HG03108 (cell line): ENCODE results near the gene SLC19A1.
A peak's percentile ranks its signal among the peaks of the same experiment; 100 is the strongest.

Experiments
- ATAC-seq: cut with Tn5 transposase; IDR thresholded peaks from one replicate; pipeline ENCODE4 v1.9.1; 2021; ENCODE audit warnings: moderate library complexity; ENCODE audit not compliant: unreplicated experiment

SLC19A1 gene

DNA sequence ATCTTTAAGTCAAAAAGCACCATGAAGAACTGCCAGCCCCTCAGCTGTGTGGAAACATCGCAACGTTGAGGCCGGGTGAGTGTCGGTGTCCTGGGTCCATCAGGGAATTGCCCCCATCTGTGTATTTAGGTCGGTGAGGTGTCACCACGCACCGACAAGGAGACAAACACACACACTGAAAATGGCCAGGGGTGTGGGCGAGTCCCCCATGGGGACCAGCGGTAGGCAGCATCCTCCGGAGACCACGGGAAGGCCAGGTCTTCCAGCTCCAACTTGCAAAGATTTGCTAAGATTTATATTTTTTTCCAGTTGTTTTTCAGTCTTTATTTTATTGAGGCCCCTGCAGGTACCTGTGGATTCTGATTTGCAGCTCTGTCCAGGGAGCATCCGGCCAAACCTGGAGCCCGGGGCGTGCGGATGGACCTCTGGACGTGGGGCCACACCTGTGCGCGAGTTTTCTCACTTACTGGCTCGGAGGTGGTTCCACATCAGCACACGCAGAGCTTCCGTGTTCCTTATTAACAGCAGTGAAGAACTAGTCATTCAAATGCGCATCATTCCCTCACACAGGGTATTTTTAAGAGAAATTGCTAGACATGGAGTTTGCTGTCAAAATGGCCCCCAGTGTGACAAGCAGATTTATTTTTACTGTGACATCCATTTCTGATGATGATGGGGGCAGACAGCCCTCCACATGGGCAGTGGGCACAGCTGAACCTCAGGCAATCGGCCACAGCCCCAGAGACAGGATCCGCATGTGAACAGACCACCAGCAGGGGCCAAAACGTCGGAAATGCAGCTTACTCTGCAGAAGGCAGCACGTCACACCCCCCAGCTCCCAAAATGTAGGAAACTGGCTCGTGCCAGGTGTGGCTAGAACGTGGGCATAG, 17.2 kb upstream of the SLC19A1 start:
- ATAC-seq = no peak

DNA sequence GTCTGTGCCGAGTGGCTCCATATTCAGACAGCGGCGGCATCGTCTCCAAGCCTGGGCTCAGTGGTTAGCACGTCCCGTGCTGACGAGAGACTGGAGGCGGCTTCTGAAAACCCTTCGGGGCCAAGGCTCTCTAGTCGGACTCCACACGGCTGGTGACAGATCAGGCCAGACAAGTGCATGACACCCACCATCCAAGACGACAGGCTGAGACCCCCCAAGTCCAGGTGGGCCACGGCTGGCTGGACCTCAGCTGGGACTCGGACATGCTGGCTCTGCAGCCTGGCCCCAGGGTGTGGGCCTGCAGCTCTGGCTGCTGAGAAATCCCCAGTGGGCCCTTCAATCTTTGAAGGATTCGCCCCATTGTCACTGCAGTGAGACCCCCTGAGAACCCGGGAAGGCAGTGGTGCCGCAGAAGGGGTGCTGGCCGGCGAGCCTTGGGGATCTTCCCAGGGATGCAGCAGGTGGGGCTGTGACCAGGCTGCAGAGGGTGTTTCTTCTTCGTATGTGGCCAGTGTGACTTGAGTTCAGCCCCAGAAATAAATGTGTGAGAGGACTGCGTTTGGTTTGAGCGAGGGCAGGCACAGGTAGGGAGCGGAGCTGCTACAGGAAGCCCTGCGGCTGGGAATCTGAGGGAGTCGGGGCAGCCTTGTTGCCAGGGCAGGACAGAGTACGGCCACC, 15.9 kb upstream of the SLC19A1 start:
- ATAC-seq = no peak

DNA sequence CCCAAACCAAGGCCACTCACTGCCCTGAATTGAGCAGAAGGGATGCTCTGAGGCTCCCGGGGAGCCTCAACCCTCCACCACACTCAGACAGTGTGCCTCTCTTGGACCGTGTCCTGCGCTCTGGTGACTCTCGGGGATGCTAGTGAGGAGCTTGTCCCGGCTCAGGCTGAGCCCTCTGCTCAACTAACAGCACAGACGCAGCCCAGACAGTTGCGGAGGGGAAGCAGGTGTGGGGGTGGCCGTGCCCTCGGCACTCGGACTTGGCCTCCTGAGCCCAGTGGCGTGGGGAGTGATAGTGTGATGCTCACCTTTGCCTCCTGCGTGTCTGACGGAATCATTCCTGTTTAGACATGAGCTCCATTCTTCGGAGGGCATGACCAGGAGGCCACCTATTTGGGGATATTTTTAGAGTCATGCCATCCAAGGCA, 15.4 kb upstream of the SLC19A1 start:
- ATAC-seq = no peak

DNA sequence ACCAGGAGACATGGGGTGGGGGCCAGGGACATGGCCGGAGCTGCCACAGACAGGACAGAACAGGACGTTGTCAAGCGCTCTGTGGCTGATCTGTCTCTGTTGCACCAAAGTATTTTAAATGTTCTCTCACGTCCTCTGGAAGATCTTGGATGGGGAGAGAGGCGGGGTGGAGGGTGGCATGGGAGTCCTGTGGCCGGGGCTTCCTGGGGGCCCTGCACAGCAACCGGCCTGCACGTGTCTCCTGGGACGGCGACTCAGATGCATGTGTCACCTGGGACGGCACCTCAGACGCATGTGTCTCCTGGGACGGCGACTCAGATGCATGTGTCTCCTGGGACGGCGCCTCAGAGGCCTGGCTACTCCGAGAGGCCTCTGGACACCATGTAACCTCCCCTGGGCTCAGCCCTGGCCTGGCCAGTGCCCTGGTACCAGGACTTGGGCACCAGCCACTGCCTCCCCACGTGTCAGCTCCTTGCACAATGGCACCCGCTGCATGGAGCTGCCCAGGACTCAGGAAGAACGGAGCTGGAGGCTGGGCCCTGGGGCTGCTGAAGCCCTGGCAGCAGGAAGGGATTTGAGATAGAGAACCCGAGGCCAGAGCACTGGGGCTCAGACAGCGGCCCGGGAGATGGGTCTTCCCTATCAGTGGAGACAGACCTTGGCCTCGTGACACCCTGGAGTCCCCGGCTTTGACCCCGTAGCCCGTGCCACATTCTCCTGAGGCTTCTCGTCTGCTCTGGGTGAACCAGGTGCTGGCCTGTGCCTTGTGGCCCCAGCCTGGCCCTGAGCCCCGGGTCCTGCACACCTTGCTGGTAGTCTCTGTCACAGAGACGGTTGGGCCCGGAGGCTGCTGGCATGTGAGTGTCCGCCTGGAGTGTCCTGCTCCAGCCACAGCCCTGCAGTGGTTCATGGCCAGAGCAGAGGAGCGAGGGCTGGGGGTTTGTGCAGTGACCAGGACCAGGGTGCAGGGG, 14.7 kb upstream of the SLC19A1 start:
- no peak for ATAC-seq

DNA sequence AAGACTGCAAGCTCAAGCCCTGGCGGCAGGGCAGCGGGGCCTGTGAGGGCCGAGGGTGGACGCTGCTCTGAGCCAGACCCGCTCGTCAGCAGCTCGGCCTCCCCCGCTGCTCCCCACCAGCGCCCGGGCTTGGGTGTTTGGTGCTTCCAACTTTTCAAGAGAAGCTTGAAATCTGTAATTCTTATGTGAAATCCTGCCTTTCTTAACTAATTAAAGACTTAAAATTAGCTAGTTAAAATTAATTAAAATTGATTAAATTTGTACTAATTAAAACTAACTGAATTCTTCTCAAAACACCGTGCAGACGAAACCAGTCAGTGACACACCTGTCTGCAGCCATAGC, 14.0 kb upstream of the SLC19A1 start:
- ATAC-seq = no peak

DNA sequence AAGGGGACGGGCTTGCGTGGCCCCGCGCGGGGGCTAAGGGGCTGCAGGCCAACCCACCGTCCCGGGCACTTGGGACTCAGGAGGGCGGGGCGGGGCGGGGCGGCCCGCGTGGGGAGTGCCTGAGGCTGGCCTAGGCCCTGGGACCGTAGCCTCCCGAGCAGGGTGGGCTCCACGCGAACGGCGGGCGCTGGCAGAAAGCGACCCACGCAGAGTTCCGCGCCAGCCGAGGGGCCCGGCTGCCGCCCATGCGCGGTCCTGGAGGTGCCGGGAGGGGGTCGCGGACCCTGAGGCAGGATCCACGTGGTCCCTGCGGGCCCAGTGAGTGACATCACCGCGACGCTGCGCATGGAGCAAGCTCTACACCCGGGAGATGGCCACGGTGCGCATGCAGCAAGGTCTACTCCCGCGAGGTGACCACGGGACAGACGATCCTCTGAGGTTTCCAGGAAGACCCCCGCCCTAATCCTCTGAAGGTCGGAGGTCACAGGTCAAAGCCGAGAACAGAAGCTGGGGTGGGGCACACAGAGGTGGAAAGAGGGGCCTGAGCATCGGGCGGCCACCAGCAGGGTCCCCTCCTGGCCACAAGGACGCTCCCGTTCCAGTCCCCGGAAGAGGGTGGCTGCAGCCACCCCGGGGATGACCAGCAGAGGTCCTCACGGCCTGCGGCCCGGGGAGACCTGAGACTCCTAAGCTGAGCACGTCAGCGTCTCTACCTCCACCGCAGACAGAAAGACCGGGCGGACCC, 13.5 kb upstream of the SLC19A1 start:
- ATAC-seq = no peak

DNA sequence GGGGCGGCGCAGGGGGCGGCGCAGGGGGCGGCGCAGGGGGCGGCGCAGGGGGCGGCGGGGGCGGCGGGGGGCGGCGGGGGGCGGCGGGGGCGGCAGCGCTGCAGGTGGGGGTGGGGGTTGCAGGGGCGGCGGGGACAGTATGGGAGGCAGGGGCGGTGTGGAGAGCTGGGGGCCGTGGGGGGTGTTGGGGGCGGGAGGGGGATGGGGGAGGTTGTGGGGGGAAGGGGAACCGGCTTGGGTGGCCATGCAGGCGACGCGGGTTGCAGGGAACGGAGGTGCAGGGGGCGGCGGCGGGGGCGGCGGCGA, 13.0 kb upstream of the SLC19A1 start:
- ATAC-seq = no peak

DNA sequence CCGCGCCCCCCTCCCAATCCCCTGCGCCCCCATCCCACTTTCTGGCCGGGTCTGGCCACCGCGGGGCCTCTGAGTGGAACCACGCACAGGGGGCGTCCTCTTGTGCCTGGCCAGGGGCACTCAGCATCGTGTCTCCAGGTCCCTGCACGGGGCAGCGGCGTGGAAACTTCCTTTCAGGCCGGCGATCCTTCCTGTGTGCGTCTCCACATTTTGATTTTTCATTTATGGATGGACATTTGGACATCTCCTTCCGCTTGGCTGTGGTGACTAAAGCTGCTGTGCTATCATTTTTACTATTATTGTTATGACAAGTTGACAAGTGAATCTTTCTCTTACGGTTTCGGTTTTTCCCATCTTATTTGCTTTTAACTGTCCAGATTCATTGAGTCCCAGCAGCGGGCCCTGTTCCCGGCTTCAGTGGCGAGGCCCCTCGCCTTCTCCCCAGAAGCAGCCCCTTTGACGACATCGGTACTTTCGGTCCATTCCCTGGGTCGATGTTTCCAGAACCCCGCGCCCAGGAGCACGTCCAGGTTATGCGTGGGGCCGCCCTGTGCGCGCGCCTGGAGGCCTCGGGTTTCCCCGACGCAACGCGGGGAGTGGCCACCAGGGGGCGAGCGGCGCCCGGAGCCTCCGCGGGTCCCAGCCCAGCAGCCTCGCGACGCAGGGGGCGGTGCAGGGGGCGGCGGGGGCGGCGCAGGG, 12.4 kb upstream of the SLC19A1 start:
- peak; percentile 36 for ATAC-seq

DNA sequence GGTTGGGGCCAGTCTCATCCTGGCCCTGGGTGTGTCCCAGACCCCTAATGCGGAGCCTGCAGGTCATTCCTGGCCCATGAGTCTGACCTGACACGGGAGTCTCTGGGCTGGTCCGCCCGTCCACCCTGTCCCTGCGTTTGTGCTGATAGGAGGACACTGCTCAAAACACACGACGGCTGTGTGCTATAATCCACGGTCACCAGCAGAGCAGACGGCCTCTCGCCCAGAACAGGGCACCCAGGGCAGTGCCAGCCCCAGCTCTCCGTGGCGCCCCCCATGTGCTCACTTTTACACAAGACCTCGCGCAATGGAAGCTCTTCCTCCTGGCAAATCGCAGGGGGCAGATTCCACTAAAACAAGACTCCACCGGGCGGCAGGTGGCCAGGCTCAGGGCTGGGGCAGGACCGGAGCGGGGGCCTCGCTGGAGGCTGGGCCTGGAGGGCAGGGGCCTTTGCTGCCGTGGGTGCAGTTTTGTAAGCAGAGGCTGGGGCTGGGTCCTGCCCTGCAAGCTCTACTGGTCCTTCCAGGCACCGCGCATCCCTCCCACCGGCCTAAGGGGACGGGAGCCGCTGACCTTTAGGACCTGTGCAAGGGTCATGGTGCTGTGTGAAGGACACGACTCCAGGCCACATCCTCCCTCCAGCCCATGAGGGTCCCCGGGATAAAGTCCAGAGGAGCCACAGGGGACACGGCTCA, 10.6 kb upstream of the SLC19A1 start:
- ATAC-seq = no peak

DNA sequence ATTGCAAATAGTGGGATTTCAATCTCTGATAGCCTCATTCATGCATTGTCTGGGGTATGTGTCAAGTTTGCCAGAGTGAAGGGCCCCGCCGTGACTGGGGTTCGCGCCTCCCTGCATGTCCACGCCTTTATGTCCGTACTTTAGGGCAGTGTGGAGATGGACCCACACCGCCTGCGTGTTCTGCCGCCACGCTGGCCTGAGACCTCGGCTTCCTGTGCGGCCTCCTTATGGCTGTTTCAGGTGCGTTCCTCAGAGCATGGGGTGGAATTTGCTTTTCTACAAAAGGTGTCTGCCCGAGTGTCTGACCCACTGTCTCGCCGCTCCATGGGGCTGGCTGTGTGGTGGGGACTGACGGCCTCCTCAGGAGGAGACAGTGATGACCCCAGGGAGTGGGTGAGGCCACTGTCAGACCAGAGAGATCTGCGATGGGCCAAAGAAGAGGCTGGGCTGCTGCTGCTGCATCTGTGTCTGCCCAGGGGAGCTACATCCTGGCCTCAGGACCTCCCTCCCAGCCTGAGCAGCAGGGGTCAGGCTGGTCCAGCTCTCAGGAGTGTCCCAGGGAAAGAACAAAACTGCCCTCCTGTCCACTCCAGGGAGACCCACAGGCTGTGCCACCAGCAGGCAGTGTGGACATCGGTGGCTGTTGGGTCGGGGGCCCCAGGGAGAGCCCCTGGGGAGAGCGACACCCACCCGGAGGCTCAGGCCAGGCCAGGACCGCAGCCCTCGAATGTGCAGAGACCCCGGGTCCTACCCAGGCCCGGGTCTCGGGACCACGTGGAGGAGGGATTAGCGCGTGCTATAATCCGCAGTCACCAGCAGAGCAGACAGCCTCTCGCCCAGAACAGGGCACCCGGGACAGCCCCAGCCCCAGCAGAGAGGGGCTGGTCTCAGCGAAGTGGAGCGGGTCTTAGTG, 9.8 kb upstream of the SLC19A1 start:
- no peak for ATAC-seq

DNA sequence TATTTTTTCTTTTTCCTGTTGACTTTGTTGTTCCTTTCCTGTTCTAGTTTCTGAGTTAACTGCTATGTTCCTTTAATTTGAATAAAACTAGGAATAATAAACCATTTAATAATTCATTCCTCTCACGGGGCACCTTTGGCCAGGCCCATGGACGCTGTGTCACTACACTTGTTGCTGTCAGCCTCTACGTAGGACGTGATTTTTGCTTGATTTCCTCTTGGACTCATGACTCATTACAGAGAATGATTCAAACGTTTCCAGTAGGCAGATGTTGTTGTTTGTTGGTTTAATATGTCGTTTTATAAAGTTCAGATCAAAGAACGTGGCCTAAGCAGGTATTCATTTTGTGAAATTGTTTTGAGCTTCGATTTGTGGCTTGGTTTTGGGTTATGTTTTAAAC, 9.1 kb upstream of the SLC19A1 start:
- ATAC-seq = no peak

DNA sequence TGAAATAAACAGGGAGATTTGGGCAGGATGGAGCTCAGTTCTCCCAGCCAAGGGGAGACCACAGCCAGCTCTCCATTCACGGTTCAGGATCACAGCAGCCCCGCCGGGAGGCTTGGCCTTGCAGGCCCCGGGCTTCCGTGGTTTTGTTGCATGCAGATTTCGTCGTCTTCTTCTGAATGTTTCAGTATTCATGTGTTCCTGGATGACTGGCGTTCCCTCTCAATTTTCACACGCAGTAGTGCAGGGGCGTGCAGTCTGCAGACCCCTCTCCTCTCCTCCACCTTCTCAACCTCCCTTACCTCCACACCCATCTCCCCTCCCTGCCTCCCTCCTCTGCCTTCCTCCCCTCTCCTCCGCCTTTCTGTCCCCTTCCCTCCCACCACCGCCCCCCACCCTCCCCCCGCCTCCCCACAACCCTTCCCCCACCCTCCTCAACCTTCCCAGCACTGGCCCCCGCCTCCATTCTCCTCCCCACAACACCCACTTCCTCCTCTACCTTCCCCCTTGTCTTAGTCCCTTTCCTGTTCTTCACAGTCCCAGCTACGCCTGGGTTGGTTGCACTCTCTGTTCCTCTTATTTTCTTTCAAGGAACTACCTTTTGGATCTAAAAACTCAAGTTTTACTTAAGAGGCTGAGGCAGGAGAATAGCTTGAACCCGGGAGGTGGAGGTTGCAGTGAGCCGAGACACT, 8.4 kb upstream of the SLC19A1 start:
- peak; percentile 40 for ATAC-seq

DNA sequence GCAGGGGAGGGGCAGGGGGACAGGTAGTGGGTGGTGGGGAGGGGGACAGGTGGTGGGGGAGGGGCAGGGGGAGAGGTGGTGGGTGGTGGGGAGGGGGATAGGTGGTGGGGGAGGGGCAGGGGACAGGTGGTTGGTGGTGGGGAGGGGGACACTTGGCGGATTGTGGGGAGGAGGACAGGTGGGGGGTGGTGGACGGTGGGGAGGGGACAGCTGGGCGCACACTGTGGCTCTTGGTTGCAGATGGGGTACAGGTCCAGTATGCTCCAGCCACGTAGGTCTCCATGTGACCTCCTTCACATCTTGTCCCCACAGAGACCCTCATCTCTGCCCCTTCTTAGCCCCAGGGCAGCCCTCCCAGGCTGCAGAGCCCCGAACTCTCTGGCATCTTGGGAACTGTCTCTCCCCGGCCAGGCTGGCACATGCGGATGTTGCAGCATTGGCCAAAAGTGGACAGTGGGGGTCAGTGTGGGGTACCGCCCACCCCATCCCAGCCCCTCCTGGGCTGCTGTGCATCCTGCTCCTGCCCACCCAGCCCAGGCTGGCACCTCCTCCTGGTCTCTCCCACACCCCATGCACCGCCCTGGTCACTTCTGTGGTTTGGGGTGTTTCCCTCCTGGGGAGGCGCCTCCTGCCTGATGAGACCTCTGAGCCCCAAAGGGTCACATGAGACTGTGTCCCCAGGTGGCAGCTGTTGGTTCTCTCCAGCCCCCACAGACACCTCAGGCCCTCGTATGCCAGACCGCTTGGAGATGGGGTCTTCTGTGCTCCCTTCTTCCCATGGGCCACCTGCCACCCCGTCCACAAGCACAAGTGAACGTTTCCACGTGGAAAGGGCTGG, 7.6 kb upstream of the SLC19A1 start:
- ATAC-seq = peak; percentile 44

DNA sequence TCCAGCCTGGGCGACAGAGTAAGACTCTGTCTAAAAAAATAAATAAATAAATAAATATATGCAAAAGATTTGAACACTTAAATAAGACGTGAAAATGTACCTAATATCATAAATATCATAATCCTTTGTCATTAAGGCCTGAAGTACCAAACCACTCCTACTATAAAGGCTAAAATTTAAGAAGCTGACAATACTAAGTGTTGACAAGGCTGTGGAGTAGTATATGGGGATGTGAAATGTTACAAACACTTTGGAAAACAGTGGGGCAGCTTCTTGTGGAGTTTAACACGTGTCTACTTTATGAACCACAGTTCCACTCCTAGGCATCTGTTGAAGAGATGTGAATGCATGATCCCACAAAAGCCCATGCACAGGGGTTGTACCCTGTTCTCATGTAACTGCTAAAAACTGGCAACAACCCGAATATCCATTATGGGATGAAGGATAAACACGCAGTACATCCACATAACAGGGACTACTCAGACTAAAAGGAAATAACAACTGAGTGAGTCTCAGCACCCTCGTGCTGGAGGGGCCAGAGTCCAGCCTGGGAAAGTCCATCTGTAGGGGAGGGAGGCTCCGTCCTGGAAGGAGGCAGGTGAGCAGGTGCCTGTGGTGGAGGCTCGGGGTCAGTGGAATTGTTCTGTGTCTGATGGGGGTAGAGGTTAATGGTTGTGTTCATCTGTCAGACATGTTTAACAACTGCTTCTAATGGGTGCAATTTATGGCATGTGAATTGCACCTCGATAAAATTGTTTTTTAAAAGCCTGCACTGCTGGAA, 6.7 kb upstream of the SLC19A1 start:
- ATAC-seq = no peak

DNA sequence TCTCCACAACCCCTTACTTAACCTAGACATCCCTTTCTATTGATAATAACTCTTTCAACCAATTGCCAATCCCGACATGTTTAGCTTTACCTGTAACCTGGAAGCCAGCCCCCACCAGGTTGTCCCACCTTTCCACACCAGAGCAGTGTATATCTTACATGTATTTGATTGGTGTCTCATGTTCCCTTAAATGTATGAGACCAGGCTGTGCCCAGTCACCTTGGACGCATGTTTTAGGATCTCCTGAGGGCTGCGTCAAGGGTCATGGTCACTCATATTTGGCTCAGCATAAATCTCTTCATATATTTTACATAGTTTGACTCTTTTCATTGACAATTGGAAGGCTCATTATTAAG, 5.3 kb upstream of the SLC19A1 start:
- no peak for ATAC-seq
